ENCODE results near the gene MPP2. TPM values are rescaled to one million over a fixed set of nuclear protein-coding genes. Genes with fewer than 3 reads are reported as not detected.

The MPP2 gene
- total RNA-seq, 4 donors from 2014 or later = 0.65 to 4.2 (median 2.2) TPM

DNA sequence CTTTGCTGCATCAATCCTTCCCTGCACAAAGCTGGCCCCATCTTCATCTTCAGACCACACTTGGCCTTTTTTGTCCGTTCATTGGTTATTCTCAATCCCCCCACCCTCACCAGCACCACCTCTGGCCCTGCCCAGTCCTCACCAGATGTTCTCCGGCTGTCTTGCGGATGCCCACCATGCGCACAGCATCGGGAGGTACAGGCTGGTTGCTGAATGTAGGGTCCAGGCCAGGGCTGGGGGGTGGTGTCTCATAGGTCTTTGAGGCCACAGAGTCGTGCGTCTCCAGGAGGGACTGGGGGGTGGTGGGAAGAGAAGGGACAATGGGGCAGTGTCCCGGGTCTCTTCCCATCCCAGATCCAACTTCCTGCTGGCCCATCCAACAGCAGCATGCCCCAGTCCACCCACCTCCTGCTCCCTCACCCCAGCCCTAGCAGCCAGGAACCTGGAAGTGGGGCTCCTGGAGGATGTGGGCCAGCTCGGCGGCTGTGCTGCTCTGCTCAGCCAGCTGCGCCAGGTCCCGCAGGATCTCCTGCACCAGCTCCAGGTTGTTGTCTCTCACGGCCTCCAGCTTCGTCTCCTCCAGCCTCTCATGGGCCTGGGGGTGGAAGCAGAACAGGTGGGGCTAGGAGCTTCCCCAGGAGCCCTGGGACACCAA is 24.4 kb downstream of the MPP2 start:
- TF ChIP-seq, protein P1, sequence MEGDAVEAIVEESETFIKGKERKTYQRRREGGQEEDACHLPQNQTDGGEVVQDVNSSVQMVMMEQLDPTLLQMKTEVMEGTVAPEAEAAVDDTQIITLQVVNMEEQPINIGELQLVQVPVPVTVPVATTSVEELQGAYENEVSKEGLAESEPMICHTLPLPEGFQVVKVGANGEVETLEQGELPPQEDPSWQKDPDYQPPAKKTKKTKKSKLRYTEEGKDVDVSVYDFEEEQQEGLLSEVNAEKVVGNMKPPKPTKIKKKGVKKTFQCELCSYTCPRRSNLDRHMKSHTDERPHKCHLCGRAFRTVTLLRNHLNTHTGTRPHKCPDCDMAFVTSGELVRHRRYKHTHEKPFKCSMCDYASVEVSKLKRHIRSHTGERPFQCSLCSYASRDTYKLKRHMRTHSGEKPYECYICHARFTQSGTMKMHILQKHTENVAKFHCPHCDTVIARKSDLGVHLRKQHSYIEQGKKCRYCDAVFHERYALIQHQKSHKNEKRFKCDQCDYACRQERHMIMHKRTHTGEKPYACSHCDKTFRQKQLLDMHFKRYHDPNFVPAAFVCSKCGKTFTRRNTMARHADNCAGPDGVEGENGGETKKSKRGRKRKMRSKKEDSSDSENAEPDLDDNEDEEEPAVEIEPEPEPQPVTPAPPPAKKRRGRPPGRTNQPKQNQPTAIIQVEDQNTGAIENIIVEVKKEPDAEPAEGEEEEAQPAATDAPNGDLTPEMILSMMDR (IDR thresholded peaks at IDR 0.05; ENCODE audit: low read depth) = no peak

DNA sequence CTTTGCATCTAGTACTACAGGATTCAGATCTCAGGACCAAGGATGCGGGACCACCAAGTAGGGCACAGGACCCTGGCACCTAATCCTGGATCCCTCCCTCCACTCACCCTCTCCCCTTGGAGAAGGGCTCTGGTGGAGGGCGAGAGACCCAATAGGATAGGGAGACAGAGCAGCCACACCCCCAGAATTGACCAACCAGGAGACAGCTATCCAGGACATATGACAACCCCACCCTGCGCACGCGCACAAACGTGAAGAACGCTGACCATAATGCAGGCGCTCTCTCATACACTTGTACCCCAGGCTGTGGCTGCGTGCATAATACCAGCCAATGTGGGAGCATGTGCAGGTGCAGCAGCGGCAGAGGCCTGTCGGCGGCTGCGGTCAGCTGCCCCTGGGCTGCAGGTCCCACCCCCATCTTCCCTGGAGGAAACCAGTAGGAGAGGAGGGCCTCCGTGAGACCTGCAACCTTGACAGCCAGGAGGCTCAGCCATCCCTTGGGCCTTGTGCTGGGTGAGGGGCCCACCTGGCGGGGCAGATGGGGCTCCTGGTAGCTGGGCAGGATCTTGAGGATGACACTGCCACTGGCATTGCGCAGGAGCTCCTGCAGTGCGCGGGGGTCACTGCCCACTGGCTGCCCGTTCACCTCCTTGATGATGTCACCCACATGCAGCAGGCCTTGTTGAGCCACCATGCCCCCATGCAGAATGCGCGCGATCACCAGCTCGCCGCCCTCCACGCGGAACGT is 25.4 kb downstream of the MPP2 start:
- TF ChIP-seq, protein P1 (IDR thresholded peaks at IDR 0.05; ENCODE audit: low read depth) = no peak

DNA sequence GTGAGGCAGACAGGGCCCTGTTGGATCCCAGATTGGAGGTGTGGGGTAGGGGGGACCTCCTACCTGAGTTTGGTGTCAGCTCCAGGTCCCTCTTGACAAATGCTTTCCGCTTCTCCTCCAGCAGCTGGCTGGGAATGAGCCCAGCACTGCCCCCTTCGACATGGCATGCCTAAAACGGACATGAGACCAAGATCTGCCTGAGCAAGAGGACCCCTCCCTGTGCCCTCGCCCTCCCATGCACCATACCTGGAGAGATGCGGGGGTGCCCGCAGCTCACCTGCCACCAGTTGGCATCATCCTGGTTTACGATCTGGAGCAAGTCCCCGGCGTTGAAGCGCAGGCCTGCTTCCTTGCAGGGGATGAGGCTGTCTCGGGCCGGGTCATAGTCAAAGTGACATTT is 26.2 kb downstream of the MPP2 start:
- TF ChIP-seq, protein P1 (IDR thresholded peaks at IDR 0.05; ENCODE audit: low read depth) = no peak

DNA sequence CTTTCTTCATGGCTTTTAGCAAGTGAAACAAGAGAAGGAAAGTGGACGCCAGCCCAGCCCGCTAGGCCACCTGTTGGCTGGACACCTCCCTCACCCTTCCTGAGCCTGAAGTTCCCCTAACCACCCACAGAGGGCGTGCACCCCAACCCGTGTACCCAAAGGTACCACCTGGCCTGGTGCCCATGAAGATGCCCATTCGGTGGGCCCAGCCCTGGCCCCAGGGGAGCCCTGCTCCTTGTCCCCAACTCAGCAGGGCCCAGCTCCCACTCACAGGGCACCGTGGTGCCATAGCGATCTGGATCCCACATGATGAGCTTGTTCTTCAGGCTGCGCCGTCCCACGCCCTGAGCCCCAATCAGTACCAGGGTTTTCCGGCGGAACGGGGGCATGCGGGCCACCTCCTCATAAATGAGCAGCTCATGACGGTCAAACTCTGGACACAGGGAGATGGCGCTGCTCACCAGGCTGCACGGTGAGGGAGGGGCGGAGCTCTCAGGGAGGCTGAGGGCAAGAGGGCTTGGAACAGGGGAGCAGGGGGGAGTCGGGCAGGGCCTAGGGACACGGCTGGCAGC is 26.8 kb downstream of the MPP2 start:
- TF ChIP-seq, protein P1 (IDR thresholded peaks at IDR 0.05; ENCODE audit: low read depth) = no peak

DNA sequence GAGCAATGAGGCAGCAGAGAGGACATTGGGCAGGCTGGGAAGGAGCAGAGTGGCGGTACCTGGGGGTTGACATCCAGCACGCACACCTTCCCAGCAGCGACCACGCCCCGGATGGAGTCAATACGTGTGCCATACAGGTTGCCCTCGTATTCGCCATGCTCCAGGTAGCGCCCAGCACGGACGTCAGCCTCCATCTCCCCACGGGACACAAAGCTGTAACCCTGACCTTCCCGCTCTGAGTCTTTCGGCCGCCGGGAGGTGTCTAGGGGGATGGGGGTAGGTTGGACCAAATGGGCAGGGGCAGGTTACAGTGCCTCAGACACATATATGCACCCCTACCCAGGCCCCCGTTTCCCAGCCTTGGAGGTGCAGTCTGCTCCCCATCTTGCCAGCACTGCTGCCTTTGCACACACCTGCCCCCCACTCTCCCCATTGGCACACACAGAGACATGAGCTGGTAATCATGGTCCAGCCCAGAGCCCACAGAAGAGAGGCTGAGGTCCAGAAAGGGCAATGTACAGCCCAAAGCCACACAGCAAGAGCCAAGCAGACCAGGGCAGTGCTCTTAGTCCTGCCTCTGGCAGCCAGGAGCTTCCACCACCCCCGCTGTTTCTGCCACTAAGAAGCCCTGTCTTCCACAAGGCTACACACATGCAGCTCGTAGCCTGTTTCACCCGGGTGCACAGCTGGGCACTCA is 27.5 kb downstream of the MPP2 start:
- TF ChIP-seq, protein P1 (IDR thresholded peaks at IDR 0.05; ENCODE audit: low read depth) = no peak

DNA sequence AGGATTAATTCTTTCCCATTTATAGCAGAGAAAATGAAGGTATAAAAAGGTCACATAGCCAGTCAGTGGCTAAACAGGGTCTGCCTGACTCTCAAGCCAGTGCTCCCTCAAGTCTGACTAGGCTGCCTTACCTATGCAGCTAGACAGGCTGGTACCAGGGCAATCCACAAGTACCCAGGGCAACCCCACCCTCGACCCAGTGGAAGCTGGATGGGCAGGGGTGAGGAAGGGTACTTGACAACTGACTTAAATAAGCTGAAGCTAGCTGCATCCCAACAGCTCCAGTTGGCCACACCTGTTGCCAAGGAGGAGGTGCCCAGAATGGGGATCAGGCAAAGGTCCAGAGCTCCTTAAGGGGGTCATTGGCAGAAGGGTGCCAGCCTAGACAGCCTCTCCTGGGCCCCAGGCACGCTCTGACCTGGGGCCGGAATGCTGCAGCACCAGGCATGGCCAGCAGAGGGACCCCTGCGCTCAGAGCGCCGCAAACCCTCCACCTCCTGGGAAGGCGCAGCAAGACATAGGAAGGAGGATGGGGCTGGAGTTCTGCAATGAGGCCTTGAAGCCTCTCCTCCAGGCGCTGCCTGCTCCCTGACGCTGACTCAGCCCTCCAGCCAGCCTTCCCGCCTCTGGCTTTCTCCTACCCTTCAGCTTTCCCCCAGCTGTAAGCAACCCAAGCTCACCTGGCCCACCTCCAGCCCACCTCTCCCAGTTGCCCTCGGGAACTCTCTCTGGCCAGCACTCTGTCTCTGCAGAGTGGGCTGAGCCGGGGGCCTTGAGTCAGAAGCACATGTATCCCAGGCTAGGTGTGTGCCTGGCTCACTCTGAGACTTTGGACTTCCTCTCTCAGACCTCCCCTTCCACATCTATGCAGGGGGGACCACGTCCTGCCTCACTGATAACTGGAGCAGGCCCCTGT is 28.8 kb downstream of the MPP2 start:
- TF ChIP-seq, protein P1 (IDR thresholded peaks at IDR 0.05; ENCODE audit: low read depth) = no peak
